Measurements from ENCODE around the gene CDK6. TPM values are rescaled to one million over a fixed set of nuclear protein-coding genes. Genes with fewer than 3 reads are reported as not detected.

Gene CDK6
- total RNA-seq, 1 donor, result 45.6 TPM

DNA sequence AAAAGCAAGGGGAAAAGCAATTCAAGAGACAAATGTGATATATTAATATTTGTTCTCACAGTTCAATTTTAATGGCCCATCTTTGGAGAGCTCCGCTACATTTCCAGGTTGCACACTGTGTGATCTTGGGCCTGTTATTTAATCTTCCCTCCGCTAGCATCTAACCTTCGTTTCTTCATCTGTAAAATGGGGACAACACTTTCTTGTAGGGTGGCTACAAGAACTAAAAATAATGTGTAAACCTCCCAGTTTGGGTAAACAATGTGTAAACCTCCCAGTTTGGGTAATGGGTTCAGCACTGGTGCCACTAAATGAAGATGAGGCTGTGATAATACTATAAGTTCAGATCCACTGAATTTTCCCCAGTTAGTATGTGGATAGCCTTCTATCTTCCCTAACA lies 99.5 kb downstream of the CDK6 start:
- Histone ChIP-seq H3K4me1 (ENCODE audit: insufficient read depth, low read length) (peaks cover 45% of the 10 kb centered on the region), H3K36me3 (ENCODE audit: insufficient read depth, low read length) (no peaks in the 10 kb centered on the region), H3K4me3 (ENCODE audit: insufficient read depth, low read length) (no peak overlapping the region), H3K79me2 (ENCODE audit: insufficient read depth, low read length) (peaks cover 78% of the 10 kb centered on the region), H2AFZ (ENCODE audit: low read length) (no peak overlapping the region), H3K27me3 (ENCODE audit: insufficient read depth, low read length) (no peaks in the 10 kb centered on the region), H3K4me2 (ENCODE audit: insufficient read depth, low read length) (no peak overlapping the region), H4K20me1 (ENCODE audit: insufficient read depth, low read length) (peaks cover 5% of the 10 kb centered on the region), H3K9me3 (ENCODE audit: low read depth, low read length) (no peaks in the 10 kb centered on the region), H3K27ac (ENCODE audit: low read depth, low read length) (no peak overlapping the region)
- no peak for DNase-seq (ENCODE audit: insufficient read length, low spot score, missing footprints)
- TF ChIP-seq, protein P1, sequence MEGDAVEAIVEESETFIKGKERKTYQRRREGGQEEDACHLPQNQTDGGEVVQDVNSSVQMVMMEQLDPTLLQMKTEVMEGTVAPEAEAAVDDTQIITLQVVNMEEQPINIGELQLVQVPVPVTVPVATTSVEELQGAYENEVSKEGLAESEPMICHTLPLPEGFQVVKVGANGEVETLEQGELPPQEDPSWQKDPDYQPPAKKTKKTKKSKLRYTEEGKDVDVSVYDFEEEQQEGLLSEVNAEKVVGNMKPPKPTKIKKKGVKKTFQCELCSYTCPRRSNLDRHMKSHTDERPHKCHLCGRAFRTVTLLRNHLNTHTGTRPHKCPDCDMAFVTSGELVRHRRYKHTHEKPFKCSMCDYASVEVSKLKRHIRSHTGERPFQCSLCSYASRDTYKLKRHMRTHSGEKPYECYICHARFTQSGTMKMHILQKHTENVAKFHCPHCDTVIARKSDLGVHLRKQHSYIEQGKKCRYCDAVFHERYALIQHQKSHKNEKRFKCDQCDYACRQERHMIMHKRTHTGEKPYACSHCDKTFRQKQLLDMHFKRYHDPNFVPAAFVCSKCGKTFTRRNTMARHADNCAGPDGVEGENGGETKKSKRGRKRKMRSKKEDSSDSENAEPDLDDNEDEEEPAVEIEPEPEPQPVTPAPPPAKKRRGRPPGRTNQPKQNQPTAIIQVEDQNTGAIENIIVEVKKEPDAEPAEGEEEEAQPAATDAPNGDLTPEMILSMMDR (IDR thresholded peaks at IDR 0.05; ENCODE audit: extremely low read depth, low read depth, low read length), result no peak

DNA sequence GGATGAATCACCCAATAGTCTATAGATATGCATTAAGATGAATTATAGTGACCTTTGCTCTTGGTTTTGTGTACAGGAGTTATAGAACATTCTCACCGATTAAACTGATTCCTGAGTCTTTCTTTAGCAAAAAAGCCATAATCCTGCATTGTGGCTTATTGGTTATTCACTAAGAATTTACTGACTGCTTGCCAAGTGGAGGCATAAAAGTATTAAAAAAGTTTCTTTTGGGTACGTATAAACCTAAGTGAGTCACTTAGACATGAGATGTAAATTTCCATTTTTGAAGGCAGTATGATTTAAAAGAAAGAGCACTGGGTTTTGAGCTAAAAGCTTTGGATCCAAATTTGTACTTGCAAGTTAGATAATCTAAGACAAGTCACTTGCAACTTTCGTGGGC lies 100.7 kb downstream of the CDK6 start:
- peaks cover 45% of the 10 kb centered on the region for H3K4me1 ChIP-seq (ENCODE audit: insufficient read depth, low read length)

DNA sequence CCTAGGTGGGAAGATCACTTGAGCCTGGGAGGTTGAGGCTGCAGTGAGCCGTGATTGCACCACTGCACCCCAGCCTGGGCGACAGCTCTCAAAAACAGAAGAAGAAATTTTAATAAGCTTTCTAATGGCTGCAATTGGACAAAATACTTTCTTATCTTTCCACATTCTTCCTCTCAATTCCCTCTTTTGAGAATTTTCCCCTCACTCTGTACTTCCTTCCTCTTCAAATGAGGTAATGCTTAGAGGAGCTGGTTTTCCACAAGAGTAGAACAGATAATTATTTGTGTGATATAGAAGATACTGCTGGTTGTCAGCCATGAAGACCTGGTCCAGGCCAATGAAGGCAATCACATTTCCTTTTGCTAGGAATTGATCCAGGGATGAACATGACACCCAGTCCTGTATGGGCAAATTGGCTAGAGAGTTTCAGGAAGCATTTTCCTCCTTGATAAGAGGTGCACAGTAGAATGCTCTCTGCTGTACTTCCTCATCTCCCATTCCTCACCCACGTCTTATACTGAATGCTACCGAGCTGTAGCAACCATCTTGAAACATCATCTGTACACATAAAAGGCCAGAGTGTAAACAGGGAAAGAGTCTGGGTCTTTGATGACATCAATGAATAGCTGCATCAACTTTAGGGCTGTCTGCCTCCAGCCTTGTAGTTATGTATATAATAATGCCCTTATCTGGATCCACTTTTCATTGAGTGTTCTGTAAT lies 103.9 kb downstream of the CDK6 start:
- no peak for DNase-seq (ENCODE audit: insufficient read length, low spot score, missing footprints)
- peak overlapping the region; percentile 83 for H3K27ac ChIP-seq (ENCODE audit: low read depth, low read length)
- H3K9me3 ChIP-seq (ENCODE audit: low read depth, low read length), result no peaks in the 10 kb centered on the region
- TF ChIP-seq, protein P1 (IDR thresholded peaks at IDR 0.05; ENCODE audit: extremely low read depth, low read depth, low read length), result no peak
- H3K4me1 ChIP-seq (ENCODE audit: insufficient read depth, low read length), result peaks cover 50% of the 10 kb centered on the region
- H2AFZ ChIP-seq (ENCODE audit: low read length), result no peak overlapping the region
- H4K20me1 ChIP-seq (ENCODE audit: insufficient read depth, low read length), result peaks cover 5% of the 10 kb centered on the region
- peaks cover 76% of the 10 kb centered on the region for H3K79me2 ChIP-seq (ENCODE audit: insufficient read depth, low read length)
- H3K36me3 ChIP-seq (ENCODE audit: insufficient read depth, low read length), result no peaks in the 10 kb centered on the region
- H3K4me2 ChIP-seq (ENCODE audit: insufficient read depth, low read length), result peak overlapping the region; percentile 8
- no peaks in the 10 kb centered on the region for H3K27me3 ChIP-seq (ENCODE audit: insufficient read depth, low read length)
- H3K4me3 ChIP-seq (ENCODE audit: insufficient read depth, low read length), result no peak overlapping the region

More for the DNA sequence above, 100.7 kb downstream of the CDK6 start:
- H3K4me3 ChIP-seq (ENCODE audit: insufficient read depth, low read length), result no peak overlapping the region
- no peak for DNase-seq (ENCODE audit: insufficient read length, low spot score, missing footprints)
- no peak overlapping the region for H2AFZ ChIP-seq (ENCODE audit: low read length)
- TF ChIP-seq, protein P1 (IDR thresholded peaks at IDR 0.05; ENCODE audit: extremely low read depth, low read depth, low read length), result no peak
- no peaks in the 10 kb centered on the region for H3K9me3 ChIP-seq (ENCODE audit: low read depth, low read length)
- peak overlapping the region; percentile 65 for H3K4me2 ChIP-seq (ENCODE audit: insufficient read depth, low read length)
- H3K27ac ChIP-seq (ENCODE audit: low read depth, low read length), result peak overlapping the region; percentile 48
- H4K20me1 ChIP-seq (ENCODE audit: insufficient read depth, low read length), result peaks cover 5% of the 10 kb centered on the region
- H3K36me3 ChIP-seq (ENCODE audit: insufficient read depth, low read length), result no peaks in the 10 kb centered on the region
- peaks cover 78% of the 10 kb centered on the region for H3K79me2 ChIP-seq (ENCODE audit: insufficient read depth, low read length)
- H3K27me3 ChIP-seq (ENCODE audit: insufficient read depth, low read length), result no peaks in the 10 kb centered on the region

DNA sequence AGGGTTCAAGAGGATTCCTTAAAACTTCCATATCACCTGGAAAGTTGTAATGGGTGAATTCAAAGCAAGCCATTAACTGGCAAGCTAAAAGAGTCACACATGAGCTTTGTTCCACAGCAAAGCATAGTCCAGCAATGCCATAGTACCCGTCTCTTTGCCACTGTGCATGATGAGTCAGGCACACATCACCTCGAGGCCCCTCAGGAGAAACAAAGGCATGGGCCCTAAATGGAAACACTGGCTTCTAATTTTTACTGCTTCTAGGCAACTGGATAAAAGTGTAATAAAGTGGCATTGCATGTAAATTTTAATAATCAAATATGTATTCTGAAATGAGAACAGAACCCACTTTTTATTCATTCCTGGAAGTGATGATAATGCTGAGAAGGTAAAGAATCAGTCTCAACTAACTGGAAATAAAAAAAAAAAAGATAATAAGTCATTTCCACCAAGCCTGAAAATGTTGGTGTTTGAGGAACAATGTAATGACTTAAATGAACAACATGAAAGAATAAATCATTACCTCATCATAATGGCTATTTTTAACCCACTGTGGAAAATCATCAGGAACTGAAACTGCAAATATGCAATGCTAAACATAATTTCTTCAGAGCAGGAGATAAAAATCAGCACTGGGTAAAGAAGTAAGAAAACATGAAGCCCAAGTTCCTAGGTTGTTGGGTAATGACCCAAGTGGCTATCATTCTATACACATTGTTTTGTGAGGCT lies 104.9 kb downstream of the CDK6 start:
- no peaks in the 10 kb centered on the region for H3K9me3 ChIP-seq (ENCODE audit: low read depth, low read length)
- TF ChIP-seq, protein P1 (IDR thresholded peaks at IDR 0.05; ENCODE audit: extremely low read depth, low read depth, low read length), result no peak
- DNase-seq (ENCODE audit: insufficient read length, low spot score, missing footprints), result no peak
- peak overlapping the region; percentile 8 for H3K4me2 ChIP-seq (ENCODE audit: insufficient read depth, low read length)
- no peak overlapping the region for H2AFZ ChIP-seq (ENCODE audit: low read length)
- peaks cover 52% of the 10 kb centered on the region for H3K4me1 ChIP-seq (ENCODE audit: insufficient read depth, low read length)
- H3K27me3 ChIP-seq (ENCODE audit: insufficient read depth, low read length), result no peaks in the 10 kb centered on the region
- H3K36me3 ChIP-seq (ENCODE audit: insufficient read depth, low read length), result no peaks in the 10 kb centered on the region
- H3K27ac ChIP-seq (ENCODE audit: low read depth, low read length), result peak overlapping the region; percentile 83
- no peak overlapping the region for H3K4me3 ChIP-seq (ENCODE audit: insufficient read depth, low read length)
- H3K79me2 ChIP-seq (ENCODE audit: insufficient read depth, low read length), result peaks cover 77% of the 10 kb centered on the region
- peaks cover 5% of the 10 kb centered on the region for H4K20me1 ChIP-seq (ENCODE audit: insufficient read depth, low read length)
